ENCODE data around the gene IQGAP3.

IQGAP3 gene

GRCh38 chr1:156599811-156600210, 27.4 kb upstream of the IQGAP3 start:
- Histone ChIP-seq H3K27me3 (replicated peaks; ENCODE audit: insufficient read depth, low read length) (no peaks in the 10 kb centered on the region), H3K4me2 (ENCODE audit: low read depth, low read length) (peak overlapping the region; percentile 86), H3K9ac (ENCODE audit: low read length) (no peak overlapping the region), H3K9me2 (replicated peaks; ENCODE audit: insufficient read depth, low read length) (no peaks in the 10 kb centered on the region), H3F3A (ENCODE audit: insufficient read depth, low read length) (peaks cover 20% of the 10 kb centered on the region), H2AFZ (ENCODE audit: low read length) (no peak overlapping the region), H3K36me3 (replicated peaks; ENCODE audit: insufficient read depth, low read length) (peaks cover 18% of the 10 kb centered on the region; the same call in 1 of the 2 replicates), H3K9me3 (replicated peaks; ENCODE audit: insufficient read depth, low read length) (no peaks in the 10 kb centered on the region), H4K20me1 (ENCODE audit: insufficient read depth, low read length) (no peaks in the 10 kb centered on the region), H3K4me3 (ENCODE audit: low read length) (peak overlapping the region; percentile 84), H3K4me1 (ENCODE audit: low read length) (peaks cover 12% of the 10 kb centered on the region), H3K27ac (ENCODE audit: low read length) (no peak overlapping the region), H3K79me2 (ENCODE audit: low read length) (peaks cover 56% of the 10 kb centered on the region)
- TF ChIP-seq CTCF (IDR thresholded peaks at IDR 0.05; ENCODE audit: low read length) (peak; percentile 53), EZH2 (optimal IDR thresholded peaks at IDR 0.05; ENCODE audit: low read depth, low read length) (no peak), EZH2phosphoT487 (IDR thresholded peaks at IDR 0.05; ENCODE audit: low read length) (no peak)
- DNase-seq = peak; percentile 87

- H3F3A ChIP-seq (ENCODE audit: insufficient read depth, low read length) = peaks cover 21% of the 10 kb centered on the region
- no peaks in the 10 kb centered on the region for H4K20me1 ChIP-seq (ENCODE audit: insufficient read depth, low read length)
- H3K4me3 ChIP-seq (ENCODE audit: low read length) = no peak overlapping the region
- H3K36me3 ChIP-seq (replicated peaks; ENCODE audit: insufficient read depth, low read length) = peaks cover 18% of the 10 kb centered on the region; the same call in 1 of the 2 replicates
- no peaks in the 10 kb centered on the region for H3K9me2 ChIP-seq (replicated peaks; ENCODE audit: insufficient read depth, low read length)
- H3K9me3 ChIP-seq (replicated peaks; ENCODE audit: insufficient read depth, low read length) = no peaks in the 10 kb centered on the region
- peaks cover 61% of the 10 kb centered on the region for H3K79me2 ChIP-seq (ENCODE audit: low read length)
- TF ChIP-seq EZH2 (optimal IDR thresholded peaks at IDR 0.05; ENCODE audit: low read depth, low read length) = no peak
- no peak for TF ChIP-seq CTCF (IDR thresholded peaks at IDR 0.05; ENCODE audit: low read length)
- TF ChIP-seq EZH2phosphoT487 (IDR thresholded peaks at IDR 0.05; ENCODE audit: low read length) = no peak
- peaks cover 12% of the 10 kb centered on the region for H3K4me1 ChIP-seq (ENCODE audit: low read length)
- DNase-seq = no peak
- H3K27me3 ChIP-seq (replicated peaks; ENCODE audit: insufficient read depth, low read length) = no peaks in the 10 kb centered on the region
- H3K9ac ChIP-seq (ENCODE audit: low read length) = no peak overlapping the region
- H2AFZ ChIP-seq (ENCODE audit: low read length) = no peak overlapping the region
- no peak overlapping the region for H3K4me2 ChIP-seq (ENCODE audit: low read depth, low read length)
- no peak overlapping the region for H3K27ac ChIP-seq (ENCODE audit: low read length)
Observed at GRCh38 chr1:156598731-156599432, 26.5 kb upstream of the IQGAP3 start.

GRCh38 chr1:156598125-156598524, 25.8 kb upstream of the IQGAP3 start:
- no peak overlapping the region for H3K9ac ChIP-seq (ENCODE audit: low read length)
- H4K20me1 ChIP-seq (ENCODE audit: insufficient read depth, low read length) = no peaks in the 10 kb centered on the region
- H3K36me3 ChIP-seq (replicated peaks; ENCODE audit: insufficient read depth, low read length) = peaks cover 18% of the 10 kb centered on the region; the same call in 1 of the 2 replicates

More at GRCh38 chr1:156598125-156598524, 25.8 kb upstream of the IQGAP3 start:
- Histone ChIP-seq H3K4me1 (ENCODE audit: low read length) (peaks cover 12% of the 10 kb centered on the region), H3K4me2 (ENCODE audit: low read depth, low read length) (no peak overlapping the region), H3F3A (ENCODE audit: insufficient read depth, low read length) (peaks cover 26% of the 10 kb centered on the region), H3K27me3 (replicated peaks; ENCODE audit: insufficient read depth, low read length) (no peaks in the 10 kb centered on the region), H3K4me3 (ENCODE audit: low read length) (no peak overlapping the region), H2AFZ (ENCODE audit: low read length) (no peak overlapping the region), H3K9me3 (replicated peaks; ENCODE audit: insufficient read depth, low read length) (no peaks in the 10 kb centered on the region), H3K79me2 (ENCODE audit: low read length) (peaks cover 66% of the 10 kb centered on the region), H3K9me2 (replicated peaks; ENCODE audit: insufficient read depth, low read length) (no peaks in the 10 kb centered on the region), H3K27ac (ENCODE audit: low read length) (no peak overlapping the region)
- DNase-seq = no peak
- TF ChIP-seq CTCF (IDR thresholded peaks at IDR 0.05; ENCODE audit: low read length) = no peak
- no peak for TF ChIP-seq EZH2 (optimal IDR thresholded peaks at IDR 0.05; ENCODE audit: low read depth, low read length)
- TF ChIP-seq EZH2phosphoT487 (IDR thresholded peaks at IDR 0.05; ENCODE audit: low read length) = no peak
